ENCODE results near the gene NUDCD2.

GRCh38 chr5:163505049-163505367 lies 45.1 kb upstream of the NUDCD2 start:
- no peak for TF ChIP-seq CTCF (IDR thresholded peaks at IDR 0.05)
- no peak for TF ChIP-seq POLR2AphosphoS5 (IDR thresholded peaks at IDR 0.05)
